HG03342 (cell line): Measurements from ENCODE around the gene ARHGEF1.

ENCODE experiments used
- ATAC-seq: cut with Tn5 transposase; IDR thresholded peaks from one replicate; pipeline ENCODE4 v1.9.1; 2021; ENCODE audit warnings: mild to moderate bottlenecking, moderate library complexity; ENCODE audit not compliant: unreplicated experiment

Gene ARHGEF1

GRCh38 chr19:41945135-41945766 lies 62.3 kb downstream of the ARHGEF1 start:
- peak; percentile 77 for ATAC-seq

GRCh38 chr19:41947091-41947490 lies 64.1 kb downstream of the ARHGEF1 start:
- ATAC-seq: no peak

- no peak for ATAC-seq
These were observed 68.7 kb downstream of the ARHGEF1 start for GRCh38 chr19:41951686-41952172.

GRCh38 chr19:41955521-41955920 lies 72.5 kb downstream of the ARHGEF1 start:
- ATAC-seq: no peak

GRCh38 chr19:41956621-41957020 lies 73.6 kb downstream of the ARHGEF1 start:
- no peak for ATAC-seq
